Stromal cell of bone marrow (primary cell): Measurements from ENCODE around the gene PGC.

Experiments
- DNase-seq: peaks from one replicate; pipeline ENCODE4 v3.0.0-alpha.2; 2012; ENCODE audit warnings: low read depth

The PGC gene

DNA sequence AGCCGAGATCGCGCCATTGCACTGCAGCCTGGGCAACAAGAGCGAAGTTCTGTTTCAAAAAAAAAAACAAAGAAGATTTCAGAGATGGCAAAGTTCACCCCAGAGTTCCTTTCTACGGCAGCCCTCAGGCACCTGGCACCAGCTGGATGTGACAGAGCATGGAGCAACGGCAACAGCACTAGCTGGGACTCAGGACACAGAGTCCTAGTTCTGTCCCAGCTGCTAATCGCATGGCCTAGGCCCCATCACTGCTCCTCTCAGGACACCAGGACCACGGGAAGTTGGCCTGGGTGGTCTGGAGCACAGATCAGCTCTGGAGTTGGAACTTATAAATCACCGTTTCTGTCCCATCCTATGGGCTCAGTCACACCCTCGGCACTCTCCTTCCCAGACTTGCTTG, 1.1 kb downstream of the PGC start:
- no peak for DNase-seq

DNA sequence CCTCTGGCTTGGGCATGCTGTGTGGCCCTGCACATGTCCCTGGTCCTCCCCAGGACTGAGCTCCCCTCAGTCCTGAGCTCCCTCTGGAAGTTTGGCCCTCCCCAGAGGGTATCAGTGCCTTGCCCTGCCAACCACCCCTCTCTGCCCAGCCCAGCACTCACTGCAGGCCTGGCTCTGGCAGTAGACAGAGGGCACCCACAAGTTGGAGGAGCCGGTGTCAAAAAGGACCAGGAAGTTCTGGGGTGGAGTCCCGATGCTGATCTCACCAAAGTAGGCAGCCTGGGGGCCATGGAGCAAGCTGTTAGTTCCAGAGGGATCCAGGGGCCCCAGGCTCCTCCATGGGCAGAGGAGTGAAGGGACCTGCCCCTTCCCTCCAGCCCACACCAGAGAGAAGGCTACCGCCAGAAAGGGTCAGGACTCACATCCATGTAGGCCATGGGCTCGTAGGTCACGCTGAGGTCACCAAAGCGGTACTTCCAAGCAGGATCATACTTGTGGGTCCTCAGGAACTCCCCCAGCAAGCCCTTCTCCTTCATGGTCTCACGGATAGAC, 2.9 kb downstream of the PGC start:
- no peak for DNase-seq

GRCh38 chr6:41743406-41744235, 3.6 kb downstream of the PGC start:
- no peak for DNase-seq

DNA sequence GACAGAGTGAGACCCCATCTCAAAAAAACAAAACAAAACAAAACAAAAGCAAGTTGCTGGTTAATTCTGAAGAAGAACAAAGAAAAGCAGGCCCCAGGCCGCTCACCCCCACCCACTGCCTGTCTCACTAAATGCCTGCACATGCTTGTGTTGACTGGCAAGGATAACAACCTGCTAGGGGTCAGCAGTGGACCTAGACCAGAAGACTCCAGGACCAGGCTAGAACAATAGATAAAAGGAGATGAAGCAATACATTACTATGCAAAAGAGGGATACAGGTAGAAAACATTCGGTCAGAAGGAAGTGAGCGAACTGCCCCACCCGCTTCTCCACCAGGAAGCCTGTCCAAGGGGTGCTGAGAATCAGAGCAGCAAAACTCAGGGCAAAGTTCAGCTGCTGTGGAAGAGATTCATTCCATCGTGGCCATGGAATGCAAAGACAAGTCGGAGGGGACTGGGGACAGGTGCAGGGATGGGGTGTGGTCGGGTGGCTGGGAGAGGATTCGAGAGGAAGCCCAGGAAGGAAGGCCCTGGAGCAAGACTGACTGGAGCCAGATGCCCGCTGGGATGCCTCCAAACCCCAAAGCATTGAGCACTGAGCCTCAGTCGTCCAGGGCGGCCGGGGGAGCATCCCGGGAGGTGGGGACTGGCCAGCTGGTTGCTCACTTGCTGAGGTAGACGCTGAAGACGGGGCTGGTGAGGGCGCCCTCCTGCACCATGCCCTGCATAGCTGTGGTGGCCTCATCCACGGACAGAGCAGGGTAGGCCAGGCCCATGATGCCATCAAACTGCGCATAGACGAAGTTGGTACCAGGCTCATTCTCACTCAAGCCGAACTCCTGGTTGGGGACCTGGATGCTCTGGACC, 5.3 kb downstream of the PGC start:
- DNase-seq: no peak

DNA sequence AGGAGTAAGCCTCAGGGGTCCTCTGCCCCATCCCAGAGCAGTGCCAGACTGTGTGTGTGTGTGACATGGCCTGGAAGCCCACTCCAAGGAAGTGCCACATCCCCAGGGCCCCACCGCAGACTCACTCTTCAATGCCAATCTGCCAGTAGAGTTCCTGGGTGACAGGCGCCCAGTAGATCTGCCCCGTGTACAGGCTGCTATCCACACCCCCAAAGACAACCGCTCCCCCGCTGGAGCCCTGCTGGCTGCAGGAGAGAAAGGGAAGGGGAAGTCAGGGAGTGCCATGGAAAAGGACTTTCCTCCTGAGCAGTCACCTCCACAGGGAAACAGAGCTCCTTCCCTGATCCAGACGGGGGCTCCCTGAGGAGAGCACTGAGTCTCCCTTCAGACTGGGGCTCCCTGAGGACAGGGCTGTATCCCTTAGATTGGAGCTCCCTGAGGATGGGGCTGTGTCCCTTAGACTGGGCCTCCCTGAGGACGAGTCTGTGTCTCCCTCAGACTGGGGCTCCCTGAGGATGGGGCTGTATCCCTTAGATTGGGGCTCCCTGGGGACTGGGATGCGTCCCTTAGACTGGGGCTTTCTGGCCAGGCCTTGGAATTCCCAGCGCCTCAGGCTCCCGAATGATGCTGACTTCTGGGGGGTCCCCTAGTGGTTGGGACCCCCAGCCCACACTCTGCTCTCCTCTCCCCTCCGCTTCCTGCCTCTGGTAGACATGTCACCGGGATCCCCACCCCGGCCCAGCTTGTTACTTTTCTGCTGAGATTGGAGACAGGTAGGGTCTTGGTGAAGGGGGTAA, 6.6 kb downstream of the PGC start:
- DNase-seq: no peak

- DNase-seq: no peak
These were observed 8.2 kb downstream of the PGC start for GRCh38 chr6:41739041-41739440.

GRCh38 chr6:41737591-41738130, 9.5 kb downstream of the PGC start:
- no peak for DNase-seq

GRCh38 chr6:41736800-41737555, 10.2 kb downstream of the PGC start:
- no peak for DNase-seq

DNA sequence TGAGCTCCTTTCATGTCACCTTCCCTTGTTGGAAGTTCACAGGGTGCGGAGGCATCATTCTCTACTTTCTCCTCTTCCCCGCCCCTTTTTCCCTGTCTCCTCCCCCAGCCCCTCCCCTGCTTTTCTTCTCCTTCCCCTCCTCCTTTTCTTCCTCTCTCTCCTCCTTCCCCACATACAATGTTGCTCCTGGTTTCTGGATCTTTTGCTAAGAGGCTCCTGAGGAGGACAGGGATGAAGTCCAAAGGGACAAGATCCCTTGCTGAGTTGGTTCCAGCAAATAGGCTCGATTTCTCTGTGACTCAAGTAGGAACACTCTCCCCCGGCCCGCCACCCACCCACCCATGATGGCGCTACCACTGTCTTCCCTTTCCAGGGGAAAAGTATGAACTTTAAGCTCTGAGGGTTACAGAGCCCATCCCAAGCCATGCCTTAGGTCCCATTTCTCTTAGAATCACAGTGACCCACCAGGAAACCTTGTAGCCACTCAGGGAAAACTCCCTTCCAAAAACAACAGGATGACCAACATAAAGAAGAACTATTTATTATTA, 10.9 kb downstream of the PGC start:
- DNase-seq: no peak

DNA sequence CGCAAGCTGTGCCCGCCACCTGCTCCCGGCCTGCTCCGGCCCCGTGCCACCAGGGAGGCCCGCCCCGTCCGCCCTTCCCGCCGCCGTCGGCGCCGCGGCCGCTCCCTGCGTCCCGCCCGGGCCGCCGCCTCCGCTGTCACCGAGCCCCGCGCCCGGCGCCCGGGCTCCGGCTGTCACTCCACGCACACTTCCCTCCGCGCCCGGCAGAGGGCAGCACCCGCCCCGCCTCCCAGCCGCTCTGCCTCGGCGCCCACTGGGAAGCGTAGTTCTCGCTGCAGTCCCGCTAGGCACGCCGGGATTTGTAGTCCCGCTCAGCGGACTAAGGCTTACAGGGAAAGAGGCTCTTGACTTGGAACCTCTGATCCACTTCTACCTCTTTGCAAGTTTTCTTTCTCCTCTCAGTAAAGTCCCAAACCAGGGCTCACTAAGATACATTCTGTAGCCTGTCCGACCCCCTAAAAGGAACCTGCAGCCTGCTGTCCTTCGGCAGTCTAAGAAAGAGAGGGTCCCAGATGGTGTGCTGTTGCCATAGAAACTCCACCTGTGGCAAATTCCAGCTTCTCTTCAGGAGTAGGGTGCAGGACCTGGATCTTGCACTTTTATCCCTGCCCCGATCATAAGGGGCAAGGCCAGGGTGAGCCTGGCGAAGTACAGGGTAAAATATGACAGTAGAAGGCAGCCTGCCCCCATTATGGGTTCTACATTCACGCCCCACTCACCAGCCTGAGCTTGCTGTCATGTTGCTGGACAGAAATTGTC, 11.6 kb downstream of the PGC start, which contains the start of gene TFEB:
Gene TFEB, minus strand, starts transcription at position 182 of the 759 bp plus-strand sequence. CDS start 44,395 bp downstream, outside the sequence.
- DNase-seq: peak; percentile 80

DNA sequence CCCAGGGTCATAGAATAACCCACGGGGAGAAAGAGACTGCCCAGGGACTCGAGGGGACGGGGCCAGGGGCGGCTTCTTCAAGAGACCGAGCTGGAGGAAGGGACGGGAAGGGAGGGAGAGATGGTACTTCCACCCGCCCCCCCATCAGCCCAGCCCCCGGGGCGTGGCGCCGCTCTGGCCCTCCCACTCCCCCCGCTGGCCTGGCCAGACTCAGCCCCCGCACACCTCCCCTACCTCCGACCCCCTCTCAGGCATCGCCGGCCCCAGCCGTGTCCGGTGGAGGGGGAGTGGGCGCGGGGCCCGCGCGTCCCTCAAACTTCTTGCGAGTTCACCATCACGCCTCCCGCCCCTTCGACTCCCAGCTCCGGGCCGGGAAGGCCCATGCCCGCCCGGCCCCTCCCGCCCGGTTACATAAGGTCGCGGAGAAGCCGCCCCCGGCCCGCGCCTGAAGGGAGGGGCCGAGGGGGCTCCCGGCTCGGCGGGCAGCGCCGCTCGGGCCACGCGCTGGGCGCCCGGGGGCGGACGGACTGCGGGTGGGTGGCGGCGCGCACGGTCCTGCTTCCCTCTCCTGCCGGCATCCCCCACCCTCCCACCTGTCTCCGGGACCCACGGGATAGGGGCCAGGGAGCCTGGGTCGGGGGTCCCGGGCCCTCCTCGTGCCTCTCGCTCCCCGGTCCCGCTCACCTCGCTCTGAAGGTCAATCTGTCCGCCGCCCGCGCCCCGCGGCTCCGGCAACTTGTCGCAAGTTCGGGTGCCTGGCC, 12.4 kb downstream of the PGC start:
- DNase-seq: peak; percentile 54

DNA sequence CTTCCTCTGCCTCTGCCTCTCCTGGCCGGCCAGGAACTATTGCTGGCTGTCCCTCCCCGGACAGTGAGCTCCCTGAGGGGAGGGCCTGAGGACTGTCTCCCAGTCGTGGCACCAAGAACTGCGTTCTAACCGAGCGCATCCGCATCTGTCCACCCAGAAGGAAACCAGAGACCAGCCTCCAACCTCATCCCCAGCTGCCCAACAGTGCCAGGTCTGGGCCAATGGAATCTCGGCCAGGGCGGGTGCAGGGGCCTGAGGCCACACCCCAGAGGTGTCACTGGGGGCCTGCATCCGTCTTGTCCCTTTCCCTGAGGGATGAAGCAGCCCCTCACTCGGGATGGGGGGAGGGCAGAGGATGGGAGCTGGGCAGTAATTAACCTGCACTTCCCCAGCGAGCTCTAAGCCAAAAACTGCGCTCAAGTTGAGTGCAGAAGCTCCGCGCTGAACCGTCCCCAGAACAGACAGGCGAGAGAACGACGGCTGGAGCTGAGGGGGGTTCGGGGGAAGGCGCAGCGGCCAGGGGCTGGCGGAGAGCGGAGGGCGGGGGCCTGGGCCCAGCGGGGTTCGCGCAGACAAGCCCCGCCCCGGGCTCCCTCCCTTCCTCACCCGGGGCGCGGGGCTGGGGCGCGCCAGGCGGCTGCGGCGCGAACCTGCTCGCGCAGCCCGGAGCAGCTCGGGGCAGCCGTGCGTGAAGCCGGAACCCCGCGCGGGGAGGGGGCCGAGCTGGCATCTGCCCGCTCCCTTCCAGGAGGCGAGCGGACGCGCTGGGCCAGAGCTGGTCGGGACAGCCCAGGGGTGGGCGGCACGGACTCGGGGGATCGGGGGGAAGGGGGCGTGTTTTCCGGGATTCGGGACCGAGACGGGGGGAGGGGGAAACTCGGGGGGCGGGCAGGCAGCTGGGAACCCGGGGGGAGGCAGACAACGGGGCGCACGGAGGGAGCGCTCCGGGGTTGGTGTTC, 13.2 kb downstream of the PGC start:
- peak; percentile 29 for DNase-seq

GRCh38 chr6:41733360-41733706, 13.9 kb downstream of the PGC start:
- no peak for DNase-seq

DNA sequence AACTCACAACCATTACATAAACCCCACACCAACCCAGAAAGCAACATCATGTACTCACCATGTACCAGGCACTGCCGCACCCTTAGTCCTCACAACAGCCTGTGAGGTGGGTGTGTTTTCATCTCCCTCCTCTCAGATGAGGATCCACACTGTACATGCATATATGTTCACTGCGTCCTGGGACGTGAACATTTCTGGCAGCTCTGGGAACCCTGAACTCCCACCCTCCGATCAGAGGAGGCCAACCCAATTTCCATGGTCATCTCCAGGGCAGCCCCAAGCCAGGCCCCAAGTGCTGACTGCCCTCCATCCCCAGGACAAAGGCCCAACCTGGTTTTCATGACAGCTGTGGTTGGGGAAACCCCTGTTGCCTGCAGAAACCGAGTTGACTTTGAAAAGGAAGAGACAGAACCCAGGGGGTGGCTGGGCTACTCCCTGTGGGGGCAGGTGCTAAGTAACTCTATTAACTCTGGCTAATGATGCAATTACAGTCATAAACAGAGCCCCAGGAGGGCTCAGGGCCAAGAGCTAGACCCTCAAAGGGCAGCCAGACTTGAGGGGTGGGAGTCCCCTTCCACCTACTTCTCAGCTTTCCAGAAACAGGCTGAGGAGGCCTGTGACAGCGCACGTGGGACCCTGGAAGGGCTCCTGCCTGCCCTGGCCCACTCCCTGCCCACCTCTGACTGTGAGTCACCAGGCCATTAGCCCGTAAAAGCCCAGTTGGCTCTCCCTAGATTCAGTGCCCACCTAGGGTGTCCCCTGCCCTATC, 14.4 kb downstream of the PGC start:
- no peak for DNase-seq

DNA sequence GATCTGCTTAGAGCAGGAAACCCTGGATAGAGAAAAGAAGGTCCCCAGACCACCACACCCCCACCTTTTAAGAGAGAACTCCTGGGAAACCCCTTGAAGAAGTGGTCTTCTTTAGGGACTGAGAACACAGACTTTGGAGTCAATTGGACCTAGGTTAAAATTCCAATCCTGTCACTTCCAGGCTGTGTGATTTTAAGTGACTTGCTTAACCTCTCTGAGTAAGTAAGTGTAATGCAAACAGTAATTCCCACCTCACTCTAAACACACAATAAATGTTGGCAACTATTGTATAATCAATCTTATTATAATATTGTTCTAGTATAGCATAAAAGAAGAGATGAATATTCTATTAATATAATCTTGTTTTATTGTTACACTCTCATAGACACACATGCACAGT, 15.0 kb downstream of the PGC start:
- no peak for DNase-seq

DNA sequence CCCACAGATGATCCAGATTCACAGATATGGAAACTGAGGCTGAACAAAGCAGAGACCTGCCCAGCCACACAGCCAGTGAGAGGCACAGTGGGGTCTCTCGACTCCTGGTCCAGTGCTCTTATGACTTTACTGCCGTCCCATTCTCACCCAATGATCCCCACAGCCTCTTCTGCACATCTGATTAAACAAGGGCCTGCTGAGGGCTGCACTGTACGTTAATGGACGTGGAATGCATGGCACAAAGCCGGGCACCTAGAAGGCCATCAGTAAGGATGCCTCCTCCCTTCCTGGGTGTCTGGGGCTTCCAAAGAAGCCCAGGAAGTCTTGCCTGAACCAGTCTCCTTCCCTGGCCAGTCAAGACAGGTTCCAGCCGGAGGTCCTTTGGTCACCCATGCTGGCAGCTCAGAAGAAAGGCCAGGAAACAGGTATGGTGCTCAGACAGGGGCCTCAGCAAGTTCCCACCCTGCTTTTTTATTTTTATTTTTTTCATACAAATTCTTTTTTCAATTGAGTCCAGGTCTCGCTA, 15.6 kb downstream of the PGC start:
- DNase-seq: no peak
